A549 (cell line): ENCODE results near the gene REC8.

Experiments used
- CEBPB ChIP-seq, 2 experiments: fragments of >200 bp in 1 of 2; sonication (Bioruptor Twin) in 1 of 2; formaldehyde crosslinking in 1 of 2; IDR thresholded peaks; 2 replicates each; pipeline ENCODE4 v1.6.1; 2012 to 2016
- CTCF ChIP-seq: fragments of >200 bp; sonication (Bioruptor Twin); formaldehyde crosslinking; IDR thresholded peaks from 3 replicates; pipeline ENCODE4 v1.5.1; 2016
- HDAC2 ChIP-seq: fragments of 200-600 bp; sonication (generic); IDR thresholded peaks from 2 replicates; pipeline ENCODE4 v1.6.1; 2016
- MAFK ChIP-seq: fragments of 450-650 bp; IDR thresholded peaks from 2 replicates; pipeline ENCODE4 v1.6.1; 2014; ENCODE audit not compliant: partially characterized antibody
- PBX3 ChIP-seq: IDR thresholded peaks from 2 replicates; pipeline ENCODE4 v1.6.1; 2012
- POLR2A ChIP-seq: IDR thresholded peaks from 2 replicates; pipeline ENCODE4 v1.6.1; 2012; ENCODE audit warnings: mild to moderate bottlenecking, low read length
- RAD21 ChIP-seq, 2 experiments: fragments of >200 bp in 1 of 2; sonication (Bioruptor Twin) in 1 of 2; formaldehyde crosslinking in 1 of 2; IDR thresholded peaks in 1 of 2; conservative IDR thresholded peaks in 1 of 2; 2 replicates in 1 of 2; 3 replicates in 1 of 2; pipeline ENCODE4 v1.6.1; 2012 to 2018; ENCODE audit warnings: inconsistent platforms in 1 of 2
- TF ChIP-seq, protein P1 (sequence below): fragments of 250-450 bp; sonication (Bioruptor Pico); IDR thresholded peaks from 2 replicates; pipeline ENCODE4 v1.5.0; 2021; ENCODE audit warnings: mild to moderate bottlenecking, moderate library complexity, borderline replicate concordance

DNA sequence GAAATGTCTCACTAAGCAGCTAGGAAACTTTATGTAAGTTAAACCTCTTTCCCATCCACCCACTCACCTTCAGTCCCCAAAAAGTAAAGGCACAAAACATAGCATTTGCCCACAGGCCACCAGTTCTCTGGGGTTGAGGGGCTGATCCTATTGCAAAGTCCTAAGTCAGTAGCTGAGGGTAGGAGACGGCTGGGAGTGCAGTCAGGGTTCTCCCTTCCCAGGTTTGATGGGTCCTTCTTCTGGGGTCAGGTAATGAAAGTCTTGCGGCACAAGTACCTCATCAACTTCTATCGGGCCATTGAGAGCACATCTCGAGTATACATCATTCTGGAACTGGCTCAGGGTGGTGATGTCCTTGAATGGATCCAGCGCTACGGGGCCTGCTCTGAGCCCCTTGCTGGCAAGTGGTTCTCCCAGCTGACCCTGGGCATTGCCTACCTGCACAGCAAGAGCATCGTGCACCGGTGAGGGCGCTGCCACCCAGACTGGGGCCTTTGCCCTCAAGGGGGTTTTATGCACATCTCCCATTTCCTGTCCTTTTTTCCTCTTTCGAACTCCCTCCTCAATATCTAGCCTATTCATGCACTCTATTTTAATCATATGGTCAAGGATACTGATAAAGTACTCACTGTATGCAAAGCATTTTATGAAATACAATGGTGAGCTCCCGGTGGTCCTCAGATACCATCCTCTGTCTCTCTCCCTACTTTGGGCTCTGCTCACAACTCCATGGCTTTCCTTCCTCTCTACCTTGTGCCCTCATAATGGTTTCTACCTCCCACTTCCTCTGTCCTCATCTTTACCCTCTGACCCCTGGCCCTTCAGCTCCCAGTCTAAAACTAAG is 34.6 kb downstream of the REC8 start:
- TF ChIP-seq RAD21 (conservative IDR thresholded peaks at IDR 0.05 in 1 of 2, IDR thresholded peaks at IDR 0.05 in 1 of 2) (no peak), HDAC2 (no peak), MAFK (no peak), CEBPB (IDR thresholded peaks at IDR 0.05) (no peak), CTCF (no peak), POLR2A (no peak), PBX3 (no peak)
- TF ChIP-seq, protein P1, sequence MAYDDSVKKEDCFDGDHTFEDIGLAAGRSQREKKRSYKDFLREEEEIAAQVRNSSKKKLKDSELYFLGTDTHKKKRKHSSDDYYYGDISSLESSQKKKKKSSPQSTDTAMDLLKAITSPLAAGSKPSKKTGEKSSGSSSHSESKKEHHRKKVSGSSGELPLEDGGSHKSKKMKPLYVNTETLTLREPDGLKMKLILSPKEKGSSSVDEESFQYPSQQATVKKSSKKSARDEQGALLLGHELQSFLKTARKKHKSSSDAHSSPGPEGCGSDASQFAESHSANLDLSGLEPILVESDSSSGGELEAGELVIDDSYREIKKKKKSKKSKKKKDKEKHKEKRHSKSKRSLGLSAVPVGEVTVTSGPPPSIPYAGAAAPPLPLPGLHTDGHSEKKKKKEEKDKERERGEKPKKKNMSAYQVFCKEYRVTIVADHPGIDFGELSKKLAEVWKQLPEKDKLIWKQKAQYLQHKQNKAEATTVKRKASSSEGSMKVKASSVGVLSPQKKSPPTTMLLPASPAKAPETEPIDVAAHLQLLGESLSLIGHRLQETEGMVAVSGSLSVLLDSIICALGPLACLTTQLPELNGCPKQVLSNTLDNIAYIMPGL (CRISPR knock-in tag) = no peak
